IMR-90 (cell line): ENCODE results near the gene CALHM1. TPM values are rescaled to one million over a fixed set of nuclear protein-coding genes. Genes with fewer than 3 reads are reported as not detected.
A peak's percentile ranks its signal among the peaks of the same experiment; 100 is the strongest.

Experiments
- ATAC-seq: fragments of 200-7000 bp; cut with Tn5 transposase; 2 replicates; pipeline ENCODE4 v1.9.1; 2020; ENCODE audit warnings: low read depth, mild to moderate bottlenecking, moderate library complexity
- BruUV-seq: library from RNA; stranded (reverse); fragments of 400-500 nt; replicated peaks from 2 replicates; lab custom pipeline; 2021; lab: Mats Ljungman, UMichigan
- CTCF ChIA-PET: fragments of 300-600 bp; formaldehyde crosslinking; extraction: SDS; loops from one replicate; lab custom pipeline; 2021; ENCODE audit warnings: antibody characterized with exemption; lab: Yijun Ruan, JAX
- POLR2A ChIA-PET: fragments of 300-600 bp; sonication (Branson Sonifier 250); formaldehyde crosslinking; loops from one replicate; lab custom pipeline; 2022; ENCODE audit warnings: antibody characterized with exemption; ENCODE audit not compliant: unreplicated experiment; lab: Charles Lee
- DNase-seq: peaks from one replicate; pipeline ENCODE4 v3.0.0; 2013
- H2AFZ ChIP-seq: replicated peaks from 2 replicates; pipeline ENCODE3; 2013; ENCODE audit warnings: low read length, mild to moderate bottlenecking; ENCODE audit not compliant: poor library complexity
- H2AK5ac ChIP-seq: 2 replicates; pipeline ENCODE4 v1.6.1; 2013; ENCODE audit warnings: low read depth, low read length, inconsistent platforms
- H2AK9ac ChIP-seq: replicated peaks from 2 replicates; pipeline ENCODE3; 2013; ENCODE audit warnings: mild to moderate bottlenecking, low read depth, low read length, moderate library complexity; ENCODE audit not compliant: poor library complexity
- H2BK120ac ChIP-seq: 2 replicates; pipeline ENCODE4 v1.6.1; 2013; ENCODE audit warnings: low read depth, low read length, inconsistent platforms
- H2BK15ac ChIP-seq: 3 replicates; pipeline ENCODE4 v1.6.1; 2013; ENCODE audit warnings: low read depth, low read length, inconsistent platforms
- H2BK20ac ChIP-seq: 2 replicates; pipeline ENCODE4 v1.6.1; 2013; ENCODE audit warnings: low read depth, mild to moderate bottlenecking, inconsistent platforms, low read length, moderate library complexity
- H2BK5ac ChIP-seq: 2 replicates; pipeline ENCODE4 v1.6.1; 2013; ENCODE audit warnings: mild to moderate bottlenecking, low read depth, low read length, inconsistent platforms; ENCODE audit not compliant: poor library complexity, severe bottlenecking
- H3K14ac ChIP-seq: replicated peaks from 2 replicates; pipeline ENCODE4 v1.6.1; 2013; ENCODE audit warnings: low read depth, low read length, inconsistent platforms
- H3K18ac ChIP-seq: 2 replicates; pipeline ENCODE4 v1.6.1; 2013; ENCODE audit warnings: low read depth, low read length, control low read depth
- H3K23ac ChIP-seq: 2 replicates; pipeline ENCODE4 v1.6.1; 2013; ENCODE audit warnings: low read depth, low read length, inconsistent platforms
- H3K27ac ChIP-seq: 2 replicates; pipeline ENCODE4 v1.5.1; 2013; ENCODE audit warnings: mild to moderate bottlenecking, control low read depth, low read length; ENCODE audit not compliant: insufficient read depth
- H3K27me3 ChIP-seq: 2 replicates; pipeline ENCODE4 v1.6.1; 2013; ENCODE audit warnings: low read length; ENCODE audit not compliant: control insufficient read depth, insufficient read depth
- H3K36me3 ChIP-seq: 2 replicates; pipeline ENCODE4 v1.6.1; 2013; ENCODE audit warnings: low read length, mixed read lengths; ENCODE audit not compliant: control insufficient read depth, insufficient read depth
- H3K4ac ChIP-seq: 2 replicates; pipeline ENCODE4 v1.6.1; 2013; ENCODE audit warnings: low read depth, low read length, inconsistent platforms
- H3K4me1 ChIP-seq: 2 replicates; pipeline ENCODE4 v1.6.1; 2013; ENCODE audit warnings: low read length, mixed read lengths; ENCODE audit not compliant: control insufficient read depth, insufficient read depth
- H3K4me2 ChIP-seq: 2 replicates; pipeline ENCODE4 v1.6.1; 2013; ENCODE audit warnings: low read depth, mild to moderate bottlenecking, control low read depth, low read length, moderate library complexity
- H3K4me3 ChIP-seq: 2 replicates; pipeline ENCODE4 v1.5.1; 2013; ENCODE audit warnings: low read depth, mild to moderate bottlenecking, control low read depth, low read length, moderate library complexity; ENCODE audit not compliant: insufficient read depth
- H3K56ac ChIP-seq: 2 replicates; pipeline ENCODE4 v1.6.1; 2013; ENCODE audit warnings: low read length, inconsistent platforms; ENCODE audit not compliant: insufficient read depth; ENCODE audit errors: extremely low read depth
- H3K79me1 ChIP-seq, 2 experiments: 2 replicates each; pipeline ENCODE4 v1.6.1; 2013; ENCODE audit warnings: low read length in 2 of 2, inconsistent platforms in 1 of 2, low read depth in 1 of 2
- H3K9ac ChIP-seq: 2 replicates; pipeline ENCODE4 v1.6.1; 2013; ENCODE audit warnings: low read depth, low read length, control low read depth
- H3K9me1 ChIP-seq: 2 replicates; pipeline ENCODE4 v1.6.1; 2013; ENCODE audit warnings: low read length, inconsistent platforms; ENCODE audit not compliant: insufficient read depth
- H3K9me3 ChIP-seq: 2 replicates; pipeline ENCODE4 v1.6.1; 2013; ENCODE audit warnings: low read length; ENCODE audit not compliant: control insufficient read depth, insufficient read depth
- H4K20me1 ChIP-seq: 2 replicates; pipeline ENCODE4 v1.6.1; 2013; ENCODE audit warnings: low read length, inconsistent platforms; ENCODE audit not compliant: insufficient read depth
- H4K5ac ChIP-seq: 2 replicates; pipeline ENCODE4 v1.6.1; 2013; ENCODE audit warnings: mild to moderate bottlenecking, low read depth, low read length, control low read depth
- H4K8ac ChIP-seq, 2 experiments: 2 replicates each; pipeline ENCODE4 v1.6.1; 2013; ENCODE audit warnings: low read depth in 2 of 2, low read length in 2 of 2, control low read depth in 1 of 2, inconsistent platforms in 1 of 2
- H4K91ac ChIP-seq: 2 replicates; pipeline ENCODE4 v1.6.1; 2013; ENCODE audit warnings: low read depth, low read length, inconsistent platforms; ENCODE audit not compliant: insufficient read depth
- FOS ChIP-seq: fragments of 150-350 bp; IDR thresholded peaks from 2 replicates; pipeline ENCODE4 v1.6.1; 2016; ENCODE audit warnings: low read depth, low read length
- MAFK ChIP-seq: IDR thresholded peaks from 2 replicates; pipeline ENCODE4 v1.6.1; 2012; ENCODE audit warnings: low read depth, low read length, improper control_type of control experiment
- MAZ ChIP-seq: IDR thresholded peaks from 2 replicates; pipeline ENCODE4 v1.6.1; 2012; ENCODE audit warnings: low read depth, mild to moderate bottlenecking, low read length, improper control_type of control experiment, moderate library complexity, borderline replicate concordance
- NFE2L2 ChIP-seq: fragments of 150-350 bp; IDR thresholded peaks from 2 replicates; pipeline ENCODE4 v1.6.1; 2016; ENCODE audit warnings: low read depth, mild to moderate bottlenecking, low read length
- POLR2A ChIP-seq: IDR thresholded peaks from 2 replicates; pipeline ENCODE4 v1.6.1; 2012; ENCODE audit warnings: mild to moderate bottlenecking, low read depth, low read length
- SMC3 ChIP-seq: fragments of 150-350 bp; IDR thresholded peaks from 2 replicates; pipeline ENCODE4 v1.6.1; 2016; ENCODE audit warnings: low read depth, mild to moderate bottlenecking, antibody characterized with exemption, low read length, moderate library complexity
- WGBS, 2 experiments: methylation state at CpG; one replicate each; pipeline versions ENCODE4 v1.1.5 to v1.1.7; 2013; ENCODE audit warnings: missing lambda C conversion rate in 2 of 2; ENCODE audit not compliant: insufficient read length in 1 of 2; ENCODE audit errors: extremely low coverage in 2 of 2; 5-methylcytosine and 5-hydroxymethylcytosine counted together
- dilution Hi-C: fragments of 300-500 bp; cut with HindIII; formaldehyde crosslinking; loops from one replicate; pipeline ENCODE4 v1.14.3; 2018; ENCODE audit warnings: low sequenced_read_pairs; ENCODE audit not compliant: unreplicated experiment
- in situ Hi-C: fragments of 300-500 bp; cut with MboI; formaldehyde crosslinking; loops from 3 replicates; pipeline ENCODE4 v1.14.3; 2019; ENCODE audit warnings: low sequenced_read_pairs, inconsistent platforms, mixed read lengths
- intact Hi-C: fragments of 100-400 bp; cut with micrococcal nuclease; formaldehyde crosslinking; loops from 2 replicates; pipeline ENCODE4 v1.10.0; 2022
- polyA plus RNA-seq, 3 experiments: library from polyadenylated mRNA; depleted of rRNA; stranded (reverse); fragments of >200 nt; gene quantifications; 2 replicates each; pipeline ENCODE4 v1.2.3, GENCODE V29; 2012; ENCODE audit warnings: low replicate concordance in 1 of 3
- total RNA-seq: library from RNA; depleted of rRNA; stranded (reverse); fragments of >200 nt; gene quantifications from 2 replicates; pipeline ENCODE4 v1.2.3, GENCODE V29; 2012

The CALHM1 gene
- total and polyA plus RNA-seq, 2 of the 4 experiments (the other 2 are of a cell fraction) = not detected

GRCh38 chr10:103501186-103501585 lies 42.5 kb upstream of the CALHM1 start:
- Histone ChIP-seq H3K4me3 (no peak overlapping the region), H2BK15ac (no peak overlapping the region), H4K5ac (no peak overlapping the region), H3K9ac (no peak overlapping the region), H3K23ac (peak overlapping the region; percentile 33; the same call in 1 of the 2 replicates), H4K20me1 (peaks cover 34% of the 10 kb centered on the region; the same call in 1 of the 2 replicates), H3K36me3 (no peaks in the 10 kb centered on the region), H2BK5ac (no peak overlapping the region), H3K18ac (no peak overlapping the region), H3K27ac (no peak overlapping the region), H2AFZ (no peak overlapping the region), H3K56ac (no peak overlapping the region), H3K4me1 (0 out of 2 replicates have a peak, but pooled peaks cover 2% of the 10 kb centered on the region), H2BK20ac (no peak overlapping the region), H3K9me3 (no peaks in the 10 kb centered on the region), H3K14ac (no peak overlapping the region), H3K4ac (no peak overlapping the region), H3K79me1 (no peaks in the 10 kb centered on the region), H3K9me1 (no peaks in the 10 kb centered on the region; the same call in 1 of the 2 replicates), H4K8ac (no peak overlapping the region), H2AK9ac (no peak overlapping the region), H2AK5ac (no peak overlapping the region), H4K91ac (no peak overlapping the region), H3K27me3 (peaks cover 72% of the 10 kb centered on the region), H2BK120ac (no peak overlapping the region), H3K4me2 (no peak overlapping the region)
- in situ Hi-C loops (no loop called here), dilution Hi-C loops (no loop called here), intact Hi-C loops (no loop called here)
- BruUV-seq = no TSS peak
- CTCF ChIA-PET = no interaction called here
- no peak for TF ChIP-seq NFE2L2
- TF ChIP-seq FOS = no peak
- TF ChIP-seq MAZ = no peak
- no peak for TF ChIP-seq MAFK
- no peak for TF ChIP-seq POLR2A
- no peak for TF ChIP-seq SMC3
- WGBS, 2 experiments = 74% methylated on average over 3 of the region's 3 CpGs; no CpG with 5 or more reads in 1 of the 2 experiments
- ATAC-seq (no peak), DNase-seq (no peak)
- POLR2A ChIA-PET = no interaction called here
